HepG2 (cell line): Measurements from ENCODE around the gene MAVS. TPM values are rescaled to one million over a fixed set of nuclear protein-coding genes. Genes with fewer than 3 reads are reported as not detected.

ENCODE experiments used
- ATF7 ChIP-seq, 2 experiments: fragments of 450-650 bp in 1 of 2; sonication (generic) in 1 of 2; formaldehyde crosslinking in 1 of 2; IDR thresholded peaks; 2 replicates each; pipeline versions ENCODE4 v1.4.0 to v1.6.1; 2016 to 2020; ENCODE audit warnings: antibody characterized with exemption in 1 of 2, mild to moderate bottlenecking in 1 of 2, missing genetic modification reagents in 1 of 2
- CBX1 ChIP-seq: IDR thresholded peaks from one replicate; pipeline ENCODE4 v1.6.1; 2016; ENCODE audit warnings: antibody characterized with exemption, low read depth
- EEA1 ChIP-seq: sonication (generic); formaldehyde crosslinking; IDR thresholded peaks from 2 replicates; pipeline ENCODE4 v1.5.1; 2020; ENCODE audit warnings: mild to moderate bottlenecking, missing genetic modification reagents, borderline replicate concordance
- IKZF1 ChIP-seq: fragments of 450-650 bp; IDR thresholded peaks from 2 replicates; pipeline ENCODE4 v1.7.1; 2016
- MED13 ChIP-seq: sonication (generic); formaldehyde crosslinking; IDR thresholded peaks from 2 replicates; pipeline ENCODE4 v1.5.0; 2020; ENCODE audit warnings: missing genetic modification reagents
- MXD1 ChIP-seq: sonication (generic); formaldehyde crosslinking; IDR thresholded peaks from 2 replicates; pipeline ENCODE4 v1.4.0; 2020; ENCODE audit warnings: mild to moderate bottlenecking, missing genetic modification reagents
- PITX1 ChIP-seq: sonication (generic); formaldehyde crosslinking; IDR thresholded peaks from 2 replicates; pipeline ENCODE4 v1.5.1; 2020; ENCODE audit warnings: mild to moderate bottlenecking, missing genetic modification reagents
- PLRG1 ChIP-seq: fragments of 450-650 bp; conservative IDR thresholded peaks from 2 replicates; pipeline ENCODE4 v1.6.1; 2016
- PPARG ChIP-seq: conservative IDR thresholded peaks from 2 replicates; pipeline ENCODE4 v1.6.1; 2016; ENCODE audit warnings: missing biosample characterization, missing genetic modification reagents
- REPIN1 ChIP-seq: sonication (generic); formaldehyde crosslinking; IDR thresholded peaks from 2 replicates; pipeline ENCODE4 v1.8.0; 2022; ENCODE audit warnings: missing genetic modification reagents, low read depth, mild to moderate bottlenecking, borderline replicate concordance
- RORA ChIP-seq: sonication (generic); formaldehyde crosslinking; IDR thresholded peaks from 2 replicates; pipeline ENCODE4 v1.5.0; 2020; ENCODE audit warnings: mild to moderate bottlenecking, missing genetic modification reagents, moderate library complexity
- RXRB ChIP-seq: IDR thresholded peaks from 2 replicates; pipeline ENCODE4 v1.6.1; 2016; ENCODE audit warnings: borderline replicate concordance, missing genetic modification reagents, missing compliant biosample characterization
- SOX6 ChIP-seq, 2 experiments: fragments of 450-650 bp in 1 of 2; sonication (generic) in 1 of 2; formaldehyde crosslinking in 1 of 2; IDR thresholded peaks; 2 replicates each; pipeline versions ENCODE4 v1.4.0 to v1.6.1; 2017 to 2020; ENCODE audit warnings: antibody characterized with exemption in 1 of 2, mild to moderate bottlenecking in 1 of 2, missing genetic modification reagents in 1 of 2
- TARDBP ChIP-seq: sonication (generic); formaldehyde crosslinking; IDR thresholded peaks from 2 replicates; pipeline ENCODE4 v1.8.0; 2022; ENCODE audit warnings: mild to moderate bottlenecking, missing genetic modification reagents
- THAP9 ChIP-seq: sonication (generic); formaldehyde crosslinking; IDR thresholded peaks from 2 replicates; pipeline ENCODE4; 2020; ENCODE audit warnings: missing genetic modification reagents, mild to moderate bottlenecking, borderline replicate concordance
- TRAFD1 ChIP-seq: sonication (generic); formaldehyde crosslinking; IDR thresholded peaks from 2 replicates; pipeline ENCODE4 v1.5.1; 2020; ENCODE audit warnings: missing genetic modification reagents, mild to moderate bottlenecking, borderline replicate concordance
- ZFAT ChIP-seq: sonication (generic); formaldehyde crosslinking; conservative IDR thresholded peaks from 2 replicates; pipeline ENCODE4 v1.8.1; 2023; ENCODE audit warnings: missing genetic modification reagents, inconsistent platforms
- ZFP1 ChIP-seq: IDR thresholded peaks from 2 replicates; pipeline ENCODE4 v1.6.1; 2016
- ZFP36L1 ChIP-seq: sonication (generic); formaldehyde crosslinking; IDR thresholded peaks from 2 replicates; pipeline ENCODE4 v1.8.0; 2022; ENCODE audit warnings: mild to moderate bottlenecking, missing genetic modification reagents, moderate library complexity
- ZNF274 ChIP-seq: sonication (generic); formaldehyde crosslinking; IDR thresholded peaks from 2 replicates; pipeline ENCODE4 v1.5.1; 2020; ENCODE audit warnings: mild to moderate bottlenecking, missing genetic modification reagents
- ZNF329 ChIP-seq: sonication (generic); formaldehyde crosslinking; IDR thresholded peaks from 2 replicates; pipeline ENCODE4 v1.9.0; 2021; ENCODE audit warnings: low read depth, mild to moderate bottlenecking, missing genetic modification reagents
- ZNF432 ChIP-seq: sonication (generic); formaldehyde crosslinking; IDR thresholded peaks from 2 replicates; pipeline ENCODE4 v1.5.0; 2020; ENCODE audit warnings: missing genetic modification reagents, mild to moderate bottlenecking, borderline replicate concordance
- ZNF484 ChIP-seq: sonication (generic); formaldehyde crosslinking; IDR thresholded peaks from 2 replicates; pipeline ENCODE4 v1.5.1; 2020; ENCODE audit warnings: mild to moderate bottlenecking, low read depth, missing genetic modification reagents, borderline replicate concordance
- ZNF572 ChIP-seq: sonication (generic); formaldehyde crosslinking; IDR thresholded peaks from 2 replicates; pipeline ENCODE4 v1.5.1; 2020; ENCODE audit warnings: mild to moderate bottlenecking, missing genetic modification reagents
- ZNF766 ChIP-seq: sonication (generic); formaldehyde crosslinking; IDR thresholded peaks from 2 replicates; pipeline ENCODE4 v1.5.0; 2020; ENCODE audit warnings: missing genetic modification reagents, borderline replicate concordance
- ZSCAN9 ChIP-seq: IDR thresholded peaks from 2 replicates; pipeline ENCODE4 v1.6.1; 2016; ENCODE audit warnings: borderline replicate concordance
- polyA plus RNA-seq, 8 experiments: library from polyadenylated mRNA; depleted of rRNA in 3 of 8; stranded (reverse) in 7 of 8; unstranded in 1 of 8; fragments of >200 nt; fragmentation: Illumina TruSeq in 4 of 8; extraction: Trizol in 4 of 8; gene quantifications; 2 replicates each; pipeline versions ENCODE4 v1.2.1 to v1.2.3, GENCODE V29; 2011 to 2016; ENCODE audit warnings: low read depth in 4 of 8, missing spikeins in 1 of 8, mixed read lengths in 1 of 8; ENCODE audit not compliant: insufficient read depth in 1 of 8
- total RNA-seq, 5 experiments: library from RNA; depleted of rRNA; stranded (reverse); fragments of >200 nt; fragmentation: Illumina TruSeq; extraction: Trizol; gene quantifications; 2 replicates each; pipeline ENCODE4 v1.2.3, GENCODE V29; 2016; ENCODE audit warnings: low read depth in 1 of 5

MAVS gene
- total and polyA plus RNA-seq, 2 of the 13 experiments (the other 11 are each of a cell fraction or from before 2014, with no cell fraction given), result 27.3 to 36.6 TPM

GRCh38 chr20:3811467-3812258, 35.0 kb upstream of the MAVS start (continued):
- TF ChIP-seq PITX1 (peak; percentile 84), ZNF432 (no peak), SOX6 (IDR thresholded peaks at IDR 0.05) (no peak), SOX6 (CRISPR knock-in tag; IDR thresholded peaks at IDR 0.05) (peak; percentile 85), CBX1 (no peak), ZNF766 (peak; percentile 99), THAP9 (CRISPR knock-in tag) (peak; percentile 75), TARDBP (CRISPR knock-in tag) (peak; percentile 94), ZNF572 (CRISPR knock-in tag) (peak; percentile 97), MXD1 (CRISPR knock-in tag) (peak; percentile 95), MED13 (no peak; the same call in 1 of the 2 replicates), ZFP36L1 (peak; percentile 99), PLRG1 (no peak), REPIN1 (CRISPR knock-in tag) (peak; percentile 96), ZNF484 (CRISPR knock-in tag) (no peak), RORA (CRISPR knock-in tag) (no peak), EEA1 (CRISPR knock-in tag) (no peak), ZNF274 (peak; percentile 99), ZFP1 (CRISPR knock-in tag) (no peak; the same call in 1 of the 2 replicates), ZFAT (CRISPR knock-in tag) (no peak), TRAFD1 (0 out of 2 replicates have a peak, but pooled peaks have one; percentile 24), IKZF1 (no peak), ATF7 (IDR thresholded peaks at IDR 0.05) (no peak), ATF7 (CRISPR knock-in tag; IDR thresholded peaks at IDR 0.05) (peak; percentile 92), RXRB (CRISPR knock-in tag) (peak; percentile 87), PPARG (CRISPR knock-in tag) (peak; percentile 69), ZSCAN9 (CRISPR knock-in tag) (peak; percentile 89), ZNF329 (CRISPR knock-in tag) (0 out of 2 replicates have a peak, but pooled peaks have one; percentile 37)
